ENCODE data around the gene ALG1L2. TPM values are rescaled to one million over a fixed set of nuclear protein-coding genes. Genes with fewer than 3 reads are reported as not detected.

ALG1L2 gene, protein sequence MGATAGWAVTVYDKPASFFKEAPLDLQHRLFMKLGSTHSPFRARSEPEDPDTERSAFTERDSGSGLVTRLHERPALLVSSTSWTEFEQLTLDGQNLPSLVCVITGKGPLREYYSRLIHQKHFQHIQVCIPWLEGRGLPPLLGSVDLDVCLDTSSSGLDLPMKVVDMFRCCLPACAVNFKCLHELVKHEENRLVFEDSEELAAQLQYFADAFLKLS
- 0.37 and 0.39 TPM in 2 replicates for total RNA-seq

DNA sequence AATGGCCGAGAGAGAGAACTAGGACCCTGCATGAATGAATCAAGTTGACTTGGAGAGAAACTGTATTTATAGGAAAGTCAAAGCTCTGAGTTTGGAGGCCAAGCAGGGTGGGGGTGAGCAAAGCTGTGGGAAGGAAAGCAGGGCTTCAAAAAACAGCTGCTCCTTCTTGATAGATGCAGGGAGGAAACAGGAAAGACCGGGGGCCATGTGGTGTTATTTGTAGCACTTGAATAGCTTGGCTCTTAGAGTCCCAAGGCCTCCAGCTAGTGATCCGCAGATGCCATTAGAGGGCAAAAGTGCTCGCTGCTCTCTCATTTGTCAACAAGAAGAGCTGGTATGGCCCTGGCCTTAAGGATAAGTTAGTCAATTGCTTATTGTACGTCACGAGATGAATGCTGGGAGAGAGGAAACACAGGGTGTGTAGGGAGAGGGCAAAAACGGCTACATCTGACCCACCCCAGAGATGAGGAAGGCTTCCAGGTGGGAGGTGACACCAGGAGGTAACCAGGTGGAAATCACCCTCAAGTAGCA lies at the start of gene ALG1L2:
Gene ALG1L2, plus strand, starts transcription at position 481 of the 531 bp plus-strand sequence. CDS start 186 bp downstream, outside the sequence.

Other genes with a start within 250 kb of the ALG1L2 start
- 13.6 and 14.1 TPM in 2 replicates for gene TMCC1, start 188.1 kb upstream of the ALG1L2 start, total RNA-seq
- not detected in 2 replicates for gene TRH, start 107.1 kb upstream of the ALG1L2 start, total RNA-seq

Data from subcutaneous preadipocyte (primary cell).